Sigmoid colon (tissue), 4 donors: Measurements from ENCODE around the gene NTNG2.

ENCODE experiments used
- CTCF ChIP-seq, 4 experiments: fragments of 450-650 bp in 3 of 4; fragments of 200-600 bp in 1 of 4; IDR thresholded peaks; one replicate each; pipeline ENCODE4 v1.5.1; 2016 to 2019; ENCODE audit warnings: antibody characterized with exemption in 4 of 4, mild to moderate bottlenecking in 3 of 4, moderate library complexity in 2 of 4
- POLR2A ChIP-seq, 2 donors: fragments of 450-650 bp; IDR thresholded peaks; one replicate each; pipeline ENCODE4 v1.6.1; 2016; ENCODE audit warnings: antibody characterized with exemption in 2 of 2, mild to moderate bottlenecking in 2 of 2, moderate library complexity in 2 of 2
- POLR2AphosphoS5 ChIP-seq, 4 donors: sonication (generic); formaldehyde crosslinking; IDR thresholded peaks; one replicate each; pipeline ENCODE4 v1.6.1; 2017; ENCODE audit warnings: antibody characterized with exemption in 4 of 4

GRCh38 chr9:132241483-132241839, 79.6 kb downstream of the NTNG2 start:
- TF ChIP-seq POLR2A (IDR thresholded peaks at IDR 0.05), result no peak
- no peak for TF ChIP-seq CTCF (IDR thresholded peaks at IDR 0.05)
- peak in 2 of 4 donors; percentile 33 to 65 for TF ChIP-seq POLR2AphosphoS5 (IDR thresholded peaks at IDR 0.05)
